HepG2 (cell line): ENCODE results near the gene MARS2. TPM values are rescaled to one million over a fixed set of nuclear protein-coding genes. Genes with fewer than 3 reads are reported as not detected.

Experiments used
- ATAC-seq: fragments of 200-7000 bp; cut with Tn5 transposase; 3 replicates; pipeline ENCODE4 v1.9.1; 2020; ENCODE audit warnings: mild to moderate bottlenecking, moderate library complexity
- BruUV-seq: library from RNA; stranded (reverse); fragments of 400-500 nt; replicated peaks from 2 replicates; lab custom pipeline; 2021; lab: Mats Ljungman, UMichigan
- CTCF ChIA-PET: fragments of 300-600 bp; formaldehyde crosslinking; extraction: SDS; loops from one replicate; lab custom pipeline; 2021; ENCODE audit warnings: low total read pairs, inconsistent platforms, low intra/inter-chr PET ratio; lab: Yijun Ruan, JAX
- POLR2A ChIA-PET: fragments of 350-600 bp; sonication (Branson Sonifier 250); formaldehyde crosslinking; loops from one replicate; lab custom pipeline; 2020; ENCODE audit warnings: antibody characterized with exemption, inconsistent platforms; lab: Yijun Ruan, JAX
- DNase-seq: peaks from one replicate; pipeline ENCODE4 v3.0.0-alpha.2; 2015; ENCODE audit warnings: low spot score
- FAIRE-seq: peaks from 3 replicates; lab custom pipeline; 2011; peaks lifted over from hg19 to GRCh38; lab: Jason Lieb, UNC
- H2AFZ ChIP-seq: one replicate; pipeline ENCODE4 v1.6.1; 2011; ENCODE audit warnings: low read length, inconsistent platforms
- H3K27ac ChIP-seq: fragments of 300-600 bp; 3 replicates; pipeline ENCODE4 v1.8.0; 2011; ENCODE audit warnings: mixed run types, mild to moderate bottlenecking, mixed read lengths, low read length, inconsistent platforms; ENCODE audit not compliant: insufficient read depth; ENCODE audit errors: extremely low read length
- H3K27me3 ChIP-seq, 2 experiments: fragments of 200-600 bp in 1 of 2; 2 replicates in 1 of 2; 3 replicates in 1 of 2; pipeline versions ENCODE4 v1.6.0 to v1.8.0; 2011; ENCODE audit warnings: low read length in 2 of 2, mild to moderate bottlenecking in 2 of 2, moderate library complexity in 2 of 2, inconsistent platforms in 1 of 2; ENCODE audit not compliant: insufficient read depth in 2 of 2, control insufficient read depth in 1 of 2
- H3K36me3 ChIP-seq, 2 experiments: fragments of 200-600 bp in 1 of 2; replicated peaks in 1 of 2; 2 replicates in 1 of 2; 3 replicates in 1 of 2; pipeline versions ENCODE4 v1.5.1 to v1.8.0; 2011; ENCODE audit warnings: low read length in 2 of 2, inconsistent platforms in 1 of 2; ENCODE audit not compliant: insufficient read depth in 2 of 2, control insufficient read depth in 1 of 2
- H3K4me1 ChIP-seq: 2 replicates; pipeline ENCODE4 v1.5.1; 2012; ENCODE audit warnings: low read length, inconsistent platforms; ENCODE audit not compliant: insufficient read depth
- H3K4me2 ChIP-seq: 2 replicates; pipeline ENCODE4 v1.6.0; 2011; ENCODE audit warnings: low read depth, low read length, inconsistent platforms
- H3K4me3 ChIP-seq, 3 experiments: fragments of 200-600 bp in 1 of 3; sonication (generic), shearing (Covaris generic) in 1 of 3; replicated peaks in 1 of 3; 2 replicates each; pipeline ENCODE4 v1.5.1; 2011 to 2016; ENCODE audit warnings: low read length in 3 of 3, inconsistent platforms in 2 of 3, low read depth in 2 of 3, mild to moderate bottlenecking in 2 of 3, control low read depth in 1 of 3, mixed read lengths in 1 of 3; ENCODE audit not compliant: insufficient read depth in 1 of 3
- H3K79me2 ChIP-seq: one replicate; pipeline ENCODE4 v1.6.1; 2011; ENCODE audit warnings: low read length, inconsistent platforms; ENCODE audit not compliant: insufficient read depth
- H3K9ac ChIP-seq: 2 replicates; pipeline ENCODE4 v1.6.0; 2011; ENCODE audit warnings: mild to moderate bottlenecking, low read depth, low read length, inconsistent platforms; ENCODE audit not compliant: insufficient read depth
- H3K9me3 ChIP-seq: 2 replicates; pipeline ENCODE4 v1.5.1; 2012; ENCODE audit warnings: mild to moderate bottlenecking, low read length
- H4K20me1 ChIP-seq: 2 replicates; pipeline ENCODE4 v1.6.0; 2011; ENCODE audit warnings: inconsistent platforms, mild to moderate bottlenecking, low read length, moderate library complexity; ENCODE audit not compliant: insufficient read depth
- MTA1 ChIP-seq: sonication (generic); formaldehyde crosslinking; IDR thresholded peaks from 2 replicates; pipeline ENCODE4 v1.4.0; 2020; ENCODE audit warnings: missing genetic modification reagents, mild to moderate bottlenecking, borderline replicate concordance
- RARG ChIP-seq: sonication (generic); formaldehyde crosslinking; IDR thresholded peaks from 2 replicates; pipeline ENCODE4 v1.4.0; 2020; ENCODE audit warnings: low read depth, mild to moderate bottlenecking, missing genetic modification reagents
- SMAD9 ChIP-seq: sonication (generic); formaldehyde crosslinking; IDR thresholded peaks from 2 replicates; pipeline ENCODE4 v1.5.1; 2020; ENCODE audit warnings: mild to moderate bottlenecking, missing genetic modification reagents
- SRF ChIP-seq: IDR thresholded peaks from 2 replicates; pipeline ENCODE4 v1.6.1; 2011; ENCODE audit warnings: mild to moderate bottlenecking, low read depth, low read length, moderate library complexity
- STAT5B ChIP-seq: sonication (generic); formaldehyde crosslinking; IDR thresholded peaks from 2 replicates; pipeline ENCODE4 v1.4.0; 2020; ENCODE audit warnings: missing genetic modification reagents
- ZNF431 ChIP-seq: sonication (generic); formaldehyde crosslinking; IDR thresholded peaks from 2 replicates; pipeline ENCODE4 v1.9.0; 2022; ENCODE audit warnings: missing genetic modification reagents, low read depth, mild to moderate bottlenecking, borderline replicate concordance
- ZNF550 ChIP-seq: sonication (generic); formaldehyde crosslinking; IDR thresholded peaks from 2 replicates; pipeline ENCODE4 v1.4.0; 2020; ENCODE audit warnings: mild to moderate bottlenecking, missing genetic modification reagents, borderline replicate concordance
- WGBS: methylation state at CpG from one replicate; pipeline ENCODE4 v1.1.6; 2017; ENCODE audit warnings: low lambda C conversion rate; 5-methylcytosine and 5-hydroxymethylcytosine counted together
- in situ Hi-C: cut with HindIII; loops from 2 replicates; pipeline ENCODE4 v1.10.0; 2017; ENCODE audit warnings: low pct_unique_long_range_greater_than_20kb; ENCODE audit not compliant: extremely low pct_ligation_motif_present
- intact Hi-C: fragments of 100-400 bp; cut with micrococcal nuclease; formaldehyde crosslinking; loops from one replicate; pipeline ENCODE4 v1.10.0; 2022; ENCODE audit not compliant: unreplicated experiment
- polyA plus RNA-seq, 8 experiments: library from polyadenylated mRNA; depleted of rRNA in 3 of 8; stranded (reverse) in 7 of 8; unstranded in 1 of 8; fragments of >200 nt; fragmentation: Illumina TruSeq in 4 of 8; extraction: Trizol in 4 of 8; gene quantifications; 2 replicates each; pipeline versions ENCODE4 v1.2.1 to v1.2.3, GENCODE V29; 2011 to 2016; ENCODE audit warnings: low read depth in 4 of 8, missing spikeins in 1 of 8, mixed read lengths in 1 of 8; ENCODE audit not compliant: insufficient read depth in 1 of 8
- total RNA-seq, 5 experiments: library from RNA; depleted of rRNA; stranded (reverse); fragments of >200 nt; fragmentation: Illumina TruSeq; extraction: Trizol; gene quantifications; 2 replicates each; pipeline ENCODE4 v1.2.3, GENCODE V29; 2016; ENCODE audit warnings: low read depth in 1 of 5
- TF ChIP-seq, protein P1 (sequence below): sonication (generic); formaldehyde crosslinking; IDR thresholded peaks from one replicate; pipeline ENCODE4 v1.5.1; 2020; ENCODE audit warnings: mild to moderate bottlenecking, missing genetic modification reagents; ENCODE audit errors: not compliant biosample characterization
- TF ChIP-seq, protein P2 (sequence below), 2 experiments: IDR thresholded peaks; 2 replicates each; pipeline ENCODE4 v1.6.1; 2011 to 2012; ENCODE audit warnings: low read length in 2 of 2, borderline replicate concordance in 1 of 2, low read depth in 1 of 2, mild to moderate bottlenecking in 1 of 2, moderate library complexity in 1 of 2
- TF ChIP-seq, protein P3 (sequence below): sonication (generic); formaldehyde crosslinking; IDR thresholded peaks from 2 replicates; pipeline ENCODE4 v1.4.0; 2020; ENCODE audit warnings: mild to moderate bottlenecking, missing genetic modification reagents

MARS2 gene
- total and polyA plus RNA-seq, 2 of the 13 experiments (the other 11 are each of a cell fraction or from before 2014, with no cell fraction given): 6.9 to 16.2 TPM

DNA sequence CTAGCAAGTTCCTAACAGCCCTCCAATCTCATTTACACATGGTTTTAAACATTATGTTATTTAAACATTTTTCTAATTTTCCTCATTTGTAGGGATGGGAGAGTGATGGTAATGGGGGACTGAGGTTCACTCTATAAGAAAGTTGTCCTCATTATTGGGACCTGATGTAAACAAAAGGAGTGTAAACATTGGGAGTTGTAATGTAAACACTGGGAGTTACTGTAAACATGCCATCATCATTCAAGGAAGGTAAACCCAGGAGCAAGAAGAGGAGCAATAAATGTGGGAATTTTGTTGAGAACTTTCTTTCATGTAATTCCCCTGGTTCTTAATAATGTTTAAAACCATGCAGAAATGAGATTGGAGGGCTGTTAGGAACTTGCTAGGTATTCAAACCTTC is 47.6 kb upstream of the MARS2 start (continued):
- TF ChIP-seq RARG (CRISPR knock-in tag): no peak

DNA sequence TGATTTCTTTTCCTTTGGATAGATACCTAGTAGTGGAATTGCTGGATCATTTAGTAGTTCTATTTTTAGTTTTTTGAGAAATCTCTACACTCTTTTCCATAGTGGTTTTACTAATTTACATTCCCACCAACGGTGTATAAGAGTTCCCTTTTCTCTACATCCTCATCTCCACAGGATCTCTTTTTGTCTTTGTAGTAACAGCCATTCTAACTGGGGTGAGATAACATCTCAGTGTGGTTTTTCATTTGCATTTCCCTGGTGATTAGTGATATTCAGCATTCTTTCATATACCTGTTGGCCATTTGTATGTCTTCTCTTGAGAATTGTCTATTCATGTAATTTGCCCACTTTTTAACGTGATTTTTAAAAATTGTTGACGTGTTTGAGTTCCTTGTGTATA is 43.5 kb upstream of the MARS2 start:
- CTCF ChIA-PET: no interaction called here
- 2% methylated on average over 3 of the region's 3 CpGs for WGBS
- TF ChIP-seq ZNF431 (CRISPR knock-in tag) (no peak), SRF (no peak), ZNF550 (CRISPR knock-in tag) (no peak), STAT5B (no peak), MTA1 (no peak), SMAD9 (CRISPR knock-in tag) (no peak)
- TF ChIP-seq, protein P1, sequence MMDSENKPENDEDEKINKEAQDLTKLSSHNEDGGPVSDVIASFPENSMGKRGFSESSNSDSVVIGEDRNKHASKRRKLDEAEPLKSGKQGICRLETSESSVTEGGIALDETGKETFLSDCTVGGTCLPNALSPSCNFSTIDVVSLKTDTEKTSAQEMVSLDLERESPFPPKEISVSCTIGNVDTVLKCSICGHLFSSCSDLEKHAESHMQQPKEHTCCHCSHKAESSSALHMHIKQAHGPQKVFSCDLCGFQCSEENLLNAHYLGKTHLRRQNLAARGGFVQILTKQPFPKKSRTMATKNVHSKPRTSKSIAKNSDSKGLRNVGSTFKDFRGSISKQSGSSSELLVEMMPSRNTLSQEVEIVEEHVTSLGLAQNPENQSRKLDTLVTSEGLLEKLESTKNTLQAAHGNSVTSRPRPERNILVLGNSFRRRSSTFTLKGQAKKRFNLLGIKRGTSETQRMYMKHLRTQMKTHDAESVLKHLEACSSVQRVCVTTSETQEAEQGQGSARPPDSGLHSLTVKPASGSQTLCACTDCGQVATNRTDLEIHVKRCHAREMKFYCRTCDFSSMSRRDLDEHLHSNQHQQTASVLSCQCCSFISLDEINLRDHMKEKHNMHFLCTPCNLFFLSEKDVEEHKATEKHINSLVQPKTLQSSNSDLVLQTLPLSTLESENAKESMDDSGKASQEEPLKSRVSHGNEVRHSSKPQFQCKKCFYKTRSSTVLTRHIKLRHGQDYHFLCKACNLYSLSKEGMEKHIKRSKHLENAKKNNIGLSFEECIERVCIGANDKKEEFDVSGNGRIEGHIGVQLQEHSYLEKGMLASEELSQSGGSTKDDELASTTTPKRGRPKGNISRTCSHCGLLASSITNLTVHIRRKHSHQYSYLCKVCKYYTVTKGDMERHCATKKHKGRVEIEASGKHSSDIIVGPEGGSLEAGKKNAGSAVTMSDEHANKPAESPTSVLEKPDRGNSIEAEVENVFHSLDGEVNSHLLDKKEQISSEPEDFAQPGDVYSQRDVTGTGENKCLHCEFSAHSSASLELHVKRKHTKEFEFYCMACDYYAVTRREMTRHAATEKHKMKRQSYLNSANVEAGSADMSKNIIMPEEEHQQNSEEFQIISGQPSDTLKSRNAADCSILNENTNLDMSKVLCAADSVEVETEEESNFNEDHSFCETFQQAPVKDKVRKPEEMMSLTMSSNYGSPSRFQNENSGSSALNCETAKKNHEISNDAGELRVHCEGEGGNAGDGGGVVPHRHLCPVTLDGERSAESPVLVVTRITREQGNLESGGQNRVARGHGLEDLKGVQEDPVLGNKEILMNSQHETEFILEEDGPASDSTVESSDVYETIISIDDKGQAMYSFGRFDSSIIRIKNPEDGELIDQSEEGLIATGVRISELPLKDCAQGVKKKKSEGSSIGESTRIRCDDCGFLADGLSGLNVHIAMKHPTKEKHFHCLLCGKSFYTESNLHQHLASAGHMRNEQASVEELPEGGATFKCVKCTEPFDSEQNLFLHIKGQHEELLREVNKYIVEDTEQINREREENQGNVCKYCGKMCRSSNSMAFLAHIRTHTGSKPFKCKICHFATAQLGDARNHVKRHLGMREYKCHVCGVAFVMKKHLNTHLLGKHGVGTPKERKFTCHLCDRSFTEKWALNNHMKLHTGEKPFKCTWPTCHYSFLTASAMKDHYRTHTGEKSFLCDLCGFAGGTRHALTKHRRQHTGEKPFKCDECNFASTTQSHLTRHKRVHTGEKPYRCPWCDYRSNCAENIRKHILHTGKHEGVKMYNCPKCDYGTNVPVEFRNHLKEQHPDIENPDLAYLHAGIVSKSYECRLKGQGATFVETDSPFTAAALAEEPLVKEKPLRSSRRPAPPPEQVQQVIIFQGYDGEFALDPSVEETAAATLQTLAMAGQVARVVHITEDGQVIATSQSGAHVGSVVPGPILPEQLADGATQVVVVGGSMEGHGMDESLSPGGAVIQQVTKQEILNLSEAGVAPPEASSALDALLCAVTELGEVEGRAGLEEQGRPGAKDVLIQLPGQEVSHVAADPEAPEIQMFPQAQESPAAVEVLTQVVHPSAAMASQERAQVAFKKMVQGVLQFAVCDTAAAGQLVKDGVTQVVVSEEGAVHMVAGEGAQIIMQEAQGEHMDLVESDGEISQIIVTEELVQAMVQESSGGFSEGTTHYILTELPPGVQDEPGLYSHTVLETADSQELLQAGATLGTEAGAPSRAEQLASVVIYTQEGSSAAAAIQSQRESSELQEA (CRISPR knock-in tag): no peak
- TF ChIP-seq, protein P2, sequence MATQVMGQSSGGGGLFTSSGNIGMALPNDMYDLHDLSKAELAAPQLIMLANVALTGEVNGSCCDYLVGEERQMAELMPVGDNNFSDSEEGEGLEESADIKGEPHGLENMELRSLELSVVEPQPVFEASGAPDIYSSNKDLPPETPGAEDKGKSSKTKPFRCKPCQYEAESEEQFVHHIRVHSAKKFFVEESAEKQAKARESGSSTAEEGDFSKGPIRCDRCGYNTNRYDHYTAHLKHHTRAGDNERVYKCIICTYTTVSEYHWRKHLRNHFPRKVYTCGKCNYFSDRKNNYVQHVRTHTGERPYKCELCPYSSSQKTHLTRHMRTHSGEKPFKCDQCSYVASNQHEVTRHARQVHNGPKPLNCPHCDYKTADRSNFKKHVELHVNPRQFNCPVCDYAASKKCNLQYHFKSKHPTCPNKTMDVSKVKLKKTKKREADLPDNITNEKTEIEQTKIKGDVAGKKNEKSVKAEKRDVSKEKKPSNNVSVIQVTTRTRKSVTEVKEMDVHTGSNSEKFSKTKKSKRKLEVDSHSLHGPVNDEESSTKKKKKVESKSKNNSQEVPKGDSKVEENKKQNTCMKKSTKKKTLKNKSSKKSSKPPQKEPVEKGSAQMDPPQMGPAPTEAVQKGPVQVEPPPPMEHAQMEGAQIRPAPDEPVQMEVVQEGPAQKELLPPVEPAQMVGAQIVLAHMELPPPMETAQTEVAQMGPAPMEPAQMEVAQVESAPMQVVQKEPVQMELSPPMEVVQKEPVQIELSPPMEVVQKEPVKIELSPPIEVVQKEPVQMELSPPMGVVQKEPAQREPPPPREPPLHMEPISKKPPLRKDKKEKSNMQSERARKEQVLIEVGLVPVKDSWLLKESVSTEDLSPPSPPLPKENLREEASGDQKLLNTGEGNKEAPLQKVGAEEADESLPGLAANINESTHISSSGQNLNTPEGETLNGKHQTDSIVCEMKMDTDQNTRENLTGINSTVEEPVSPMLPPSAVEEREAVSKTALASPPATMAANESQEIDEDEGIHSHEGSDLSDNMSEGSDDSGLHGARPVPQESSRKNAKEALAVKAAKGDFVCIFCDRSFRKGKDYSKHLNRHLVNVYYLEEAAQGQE (IDR thresholded peaks at IDR 0.05; ENCODE audit: borderline replicate concordance in 1 of 2, low read depth in 1 of 2, low read length in 2 of 2): no peak
- TF ChIP-seq, protein P3, sequence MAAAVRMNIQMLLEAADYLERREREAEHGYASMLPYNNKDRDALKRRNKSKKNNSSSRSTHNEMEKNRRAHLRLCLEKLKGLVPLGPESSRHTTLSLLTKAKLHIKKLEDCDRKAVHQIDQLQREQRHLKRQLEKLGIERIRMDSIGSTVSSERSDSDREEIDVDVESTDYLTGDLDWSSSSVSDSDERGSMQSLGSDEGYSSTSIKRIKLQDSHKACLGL (CRISPR knock-in tag): no peak

More for the DNA sequence above, 43.5 kb upstream of the MARS2 start:
- Histone ChIP-seq H3K9ac (no peak overlapping the region), H3K9me3 (peaks cover 4% of the 10 kb centered on the region; the same call in 1 of the 2 replicates), H2AFZ (no peak overlapping the region), H3K4me2 (no peak overlapping the region), H3K27me3 (no peaks in the 10 kb centered on the region), H3K4me3 (no peak overlapping the region), H3K4me1 (peaks cover 8% of the 10 kb centered on the region; the same call in 1 of the 2 replicates), H3K27ac (no peak overlapping the region), H4K20me1 (no peaks in the 10 kb centered on the region), H3K36me3 (no peaks in the 10 kb centered on the region), H3K79me2 (no peaks in the 10 kb centered on the region)
- ATAC-seq: no peak
- POLR2A ChIA-PET: no interaction called here
- no peak for FAIRE-seq
- DNase-seq: no peak
- in situ Hi-C loops (no loop called here), intact Hi-C loops (no loop called here)
- no TSS peak for BruUV-seq
